ENCODE measurements around the gene PPP2R3C.
A peak's percentile ranks its signal among the peaks of the same experiment; 100 is the strongest.

Gene PPP2R3C

DNA sequence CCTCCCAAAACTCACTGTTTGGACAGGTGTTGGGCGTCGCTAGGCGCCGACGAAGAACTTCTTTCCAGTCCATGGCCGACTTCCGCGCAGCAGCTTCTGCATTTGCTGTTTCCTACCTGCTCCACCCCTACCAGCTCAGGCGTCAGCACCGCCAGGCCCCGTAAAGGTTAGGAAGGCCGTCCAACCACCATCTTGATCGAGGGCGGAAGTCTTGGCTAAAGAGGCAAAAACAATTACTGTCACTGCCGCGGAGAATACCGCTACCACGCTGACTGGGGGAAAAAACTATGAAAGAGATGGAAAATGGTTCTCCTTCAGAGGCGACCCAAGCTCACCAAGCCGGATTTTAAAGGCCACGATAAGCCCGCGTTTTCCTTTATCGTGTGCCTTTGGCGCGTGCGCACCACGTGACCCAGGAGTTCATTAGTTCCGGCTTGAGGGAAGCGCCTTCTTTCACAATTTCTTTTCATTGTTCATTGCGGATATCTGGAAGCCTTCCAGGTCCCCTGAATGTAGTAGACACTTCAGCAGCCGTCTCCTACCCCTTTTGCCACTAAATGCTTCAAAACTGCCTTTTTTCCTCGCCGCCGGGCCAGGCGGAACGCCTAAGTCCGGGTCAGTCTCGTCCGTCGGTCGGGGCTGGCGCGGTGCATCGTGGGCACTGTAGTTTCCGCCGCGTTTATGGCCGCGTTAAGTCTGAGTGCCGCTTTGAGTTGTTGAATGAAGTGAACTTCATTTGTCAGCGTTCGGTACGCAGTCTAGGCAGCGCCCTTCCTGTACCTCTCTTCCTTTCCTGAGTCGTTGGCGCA, at the start of gene PPP2R3C, which contains the start of gene PRORP:
Gene PPP2R3C (minus strand): TSS at position 104 of the 809 bp plus-strand sequence. CDS start 31 bp downstream, at position 73.
Gene PRORP (plus strand): TSS at position 666 of the 809 bp plus-strand sequence. CDS start 694 bp downstream, outside the sequence.
- H3K4me3 ChIP-seq (ENCODE audit: low read length), result peak within 1 kb of the TSS; percentile 98
- TF ChIP-seq, protein P1, sequence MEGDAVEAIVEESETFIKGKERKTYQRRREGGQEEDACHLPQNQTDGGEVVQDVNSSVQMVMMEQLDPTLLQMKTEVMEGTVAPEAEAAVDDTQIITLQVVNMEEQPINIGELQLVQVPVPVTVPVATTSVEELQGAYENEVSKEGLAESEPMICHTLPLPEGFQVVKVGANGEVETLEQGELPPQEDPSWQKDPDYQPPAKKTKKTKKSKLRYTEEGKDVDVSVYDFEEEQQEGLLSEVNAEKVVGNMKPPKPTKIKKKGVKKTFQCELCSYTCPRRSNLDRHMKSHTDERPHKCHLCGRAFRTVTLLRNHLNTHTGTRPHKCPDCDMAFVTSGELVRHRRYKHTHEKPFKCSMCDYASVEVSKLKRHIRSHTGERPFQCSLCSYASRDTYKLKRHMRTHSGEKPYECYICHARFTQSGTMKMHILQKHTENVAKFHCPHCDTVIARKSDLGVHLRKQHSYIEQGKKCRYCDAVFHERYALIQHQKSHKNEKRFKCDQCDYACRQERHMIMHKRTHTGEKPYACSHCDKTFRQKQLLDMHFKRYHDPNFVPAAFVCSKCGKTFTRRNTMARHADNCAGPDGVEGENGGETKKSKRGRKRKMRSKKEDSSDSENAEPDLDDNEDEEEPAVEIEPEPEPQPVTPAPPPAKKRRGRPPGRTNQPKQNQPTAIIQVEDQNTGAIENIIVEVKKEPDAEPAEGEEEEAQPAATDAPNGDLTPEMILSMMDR (IDR thresholded peaks at IDR 0.05; ENCODE audit: insufficient read depth, low read depth, low read length, missing control alignments), result no peak
- DNase-seq (ENCODE audit: low read depth), result peak; percentile 99

DNA sequence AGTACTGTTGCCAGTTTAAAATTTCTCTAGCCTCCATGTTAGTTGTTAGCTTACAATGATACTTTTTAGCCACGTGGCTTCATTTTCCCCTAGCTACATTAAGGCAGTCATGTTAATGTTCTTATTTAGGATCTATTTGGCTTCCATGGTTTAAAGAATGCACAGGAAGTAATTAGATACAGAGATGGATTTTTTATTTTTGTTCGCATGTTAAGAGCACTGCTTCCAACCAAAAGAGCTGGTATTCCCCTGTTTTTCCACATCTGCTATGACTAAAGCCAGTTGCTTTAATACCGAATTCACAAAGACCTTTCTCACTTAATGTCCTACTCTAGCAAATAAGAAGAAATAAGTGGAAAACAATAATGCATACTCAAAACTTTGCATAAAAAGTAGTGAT, 45.7 kb upstream of the PPP2R3C start:
- no peak for DNase-seq (ENCODE audit: low read depth)
- no peak overlapping the region for H3K4me3 ChIP-seq (ENCODE audit: low read length)
- TF ChIP-seq, protein P1 (IDR thresholded peaks at IDR 0.05; ENCODE audit: insufficient read depth, low read depth, low read length, missing control alignments), result no peak

DNA sequence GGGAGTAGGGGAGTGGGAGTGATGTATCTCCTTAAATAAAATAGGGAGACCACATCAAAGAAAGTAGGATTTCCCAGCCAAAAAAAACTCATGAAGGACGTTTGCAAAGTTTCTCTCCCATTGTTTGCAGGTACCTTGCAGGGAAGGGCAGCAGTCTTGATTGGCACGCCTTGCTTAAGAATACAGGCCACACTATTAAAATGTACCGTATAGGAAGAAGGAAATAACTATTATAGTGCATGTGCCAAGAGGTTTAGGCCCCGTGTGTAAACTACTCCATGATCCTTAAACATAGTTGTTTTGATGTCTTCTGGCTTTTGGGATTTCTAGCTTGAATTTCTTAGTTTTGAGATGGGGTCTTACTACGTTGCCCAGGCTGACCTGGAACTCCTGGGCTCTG, 43.1 kb upstream of the PPP2R3C start:
- no peak overlapping the region for H3K4me3 ChIP-seq (ENCODE audit: low read length)
- TF ChIP-seq, protein P1 (IDR thresholded peaks at IDR 0.05; ENCODE audit: insufficient read depth, low read depth, low read length, missing control alignments), result no peak
- no peak for DNase-seq (ENCODE audit: low read depth)

DNA sequence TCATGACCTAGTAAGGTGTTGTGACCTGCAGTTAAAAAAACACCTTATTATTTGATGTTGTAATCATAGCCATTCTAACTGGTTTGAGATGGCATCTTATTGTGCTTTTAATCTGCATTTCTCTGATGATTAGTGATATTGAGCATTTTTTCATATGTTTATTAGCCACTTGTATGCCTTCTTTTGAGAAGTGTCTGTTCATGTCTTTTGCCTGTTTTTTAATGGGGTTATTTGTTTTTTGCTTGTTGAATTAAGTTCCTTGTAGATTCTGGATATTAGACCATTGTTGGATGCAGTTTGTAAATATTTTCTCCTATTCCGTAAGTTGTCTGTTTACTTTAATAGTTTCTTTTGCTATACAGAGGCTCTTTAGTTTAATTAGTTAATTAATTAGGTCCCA, 41.6 kb upstream of the PPP2R3C start:
- TF ChIP-seq, protein P1 (IDR thresholded peaks at IDR 0.05; ENCODE audit: insufficient read depth, low read depth, low read length, missing control alignments), result no peak
- H3K4me3 ChIP-seq (ENCODE audit: low read length), result no peak overlapping the region
- no peak for DNase-seq (ENCODE audit: low read depth)

DNA sequence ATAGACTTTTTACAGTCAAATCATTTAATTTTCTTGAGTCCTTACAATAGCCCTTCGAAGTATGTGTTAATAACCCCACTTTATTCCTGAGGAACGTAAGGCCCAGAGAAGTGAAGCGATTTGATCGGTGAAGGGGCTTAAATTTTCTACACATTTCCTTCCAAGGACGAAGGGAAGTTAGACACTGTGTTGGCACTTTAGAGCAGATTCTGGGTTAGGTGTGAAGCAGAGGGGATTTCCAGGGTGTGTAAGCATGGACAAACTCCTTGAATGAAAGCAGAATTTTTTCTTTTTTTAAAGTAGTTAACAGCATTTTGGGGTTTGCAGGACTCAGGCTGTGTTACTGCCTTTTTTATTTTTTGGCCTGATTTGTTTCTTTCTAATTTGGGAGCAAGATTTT, 39.4 kb upstream of the PPP2R3C start:
- TF ChIP-seq, protein P1 (IDR thresholded peaks at IDR 0.05; ENCODE audit: insufficient read depth, low read depth, low read length, missing control alignments), result no peak
- peak; percentile 63 for DNase-seq (ENCODE audit: low read depth)
- no peak overlapping the region for H3K4me3 ChIP-seq (ENCODE audit: low read length)

DNA sequence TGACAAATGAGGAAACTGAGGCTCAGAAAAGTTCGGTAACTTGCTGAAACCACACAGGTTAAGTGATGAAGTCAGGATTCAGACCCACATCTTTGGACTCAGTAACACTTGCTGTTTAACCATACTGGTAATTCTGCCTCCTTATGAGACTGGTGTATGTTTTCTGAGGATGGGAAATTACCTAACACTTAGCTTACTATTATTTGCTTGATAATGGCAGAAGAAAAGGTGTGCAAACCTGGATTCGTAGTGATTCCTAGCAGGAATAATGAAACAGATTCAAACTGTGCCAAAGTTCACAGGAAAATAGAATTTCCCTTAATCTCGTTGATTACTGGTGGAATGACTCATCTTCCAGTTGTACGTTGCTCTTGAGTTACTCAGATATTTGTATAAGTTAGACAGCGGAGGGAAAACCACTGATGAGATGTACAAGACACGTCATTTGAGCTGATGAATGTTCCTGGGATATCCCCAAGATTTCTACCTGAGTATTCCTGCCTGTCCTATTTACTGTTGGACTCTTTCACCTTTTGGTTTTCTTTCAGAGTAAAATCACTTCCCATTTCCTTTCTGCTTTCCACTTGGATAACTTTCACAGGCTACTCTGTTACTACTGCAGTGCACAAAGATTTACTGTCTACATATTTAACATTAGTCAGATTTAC, 38.1 kb upstream of the PPP2R3C start:
- TF ChIP-seq, protein P1 (IDR thresholded peaks at IDR 0.05; ENCODE audit: insufficient read depth, low read depth, low read length, missing control alignments), result no peak
- no peak overlapping the region for H3K4me3 ChIP-seq (ENCODE audit: low read length)
- DNase-seq (ENCODE audit: low read depth), result peak; percentile 98

All from epithelial cell of esophagus (primary cell).